ENCODE data around the gene APBA1. TPM values are rescaled to one million over a fixed set of nuclear protein-coding genes. Genes with fewer than 3 reads are reported as not detected.

APBA1 gene
- total and polyA plus RNA-seq, 2 donors (not counting 3 experiments of a cell fraction or from before 2014, with no cell fraction given), result 6.1 to 11.3 TPM

- DNase-seq (ENCODE audit: low read depth, low spot score), result peak; percentile 74
- H3K4me3 ChIP-seq (replicated peaks in 1 of 3; ENCODE audit: insufficient read depth in 1 of 3, low read depth in 1 of 3, low read length in 3 of 3), result no peak overlapping the region
- POLR2A ChIA-PET, result no interaction called here
These were observed 259.4 kb downstream of the APBA1 start for GRCh38 chr9:69412741-69413150.

More at GRCh38 chr9:69412741-69413150, 259.4 kb downstream of the APBA1 start:
- no peaks in the 10 kb centered on the region for H3K9me1 ChIP-seq (replicated peaks; ENCODE audit: control insufficient read depth, extremely low read depth, insufficient read depth, low read length)
- no peaks in the 10 kb centered on the region for H3K79me2 ChIP-seq (ENCODE audit: control insufficient read depth, insufficient read depth, low read length)
- H3K36me3 ChIP-seq (ENCODE audit: control insufficient read depth in 2 of 2, extremely low read depth in 1 of 2, insufficient read depth in 2 of 2, low read length in 2 of 2), result no peaks in the 10 kb centered on the region
- no peaks in the 10 kb centered on the region for H3K4me1 ChIP-seq (ENCODE audit: control insufficient read depth, extremely low read depth, insufficient read depth, low read length)
- peak overlapping the region; percentile 30 for H2AFZ ChIP-seq (ENCODE audit: low read depth, low read length)
- H3K27me3 ChIP-seq (ENCODE audit: control insufficient read depth in 2 of 2, insufficient read depth in 2 of 2, low read length in 2 of 2), result no peaks in the 10 kb centered on the region
- intact Hi-C loops (cut with micrococcal nuclease) (loop anchor here (2.0 to 5.0 kb wide), 3 partner anchors 190 to 700 kb away; no protein-coding TSS in a partner anchor), dilution Hi-C loops (cut with MboI; ENCODE audit: extremely low pct_ligation_motif_present, low sequenced_read_pairs) (no loop called here)
- CTCF ChIA-PET, result interaction anchor here (0.7 to 1.6 kb wide), 10 partner anchors 9 to 518 kb away, joined by 3 to 14 read pairs (median 4); no protein-coding TSS in a partner anchor
- no TSS peak for BruUV-seq (replicated peaks)
- H3K9ac ChIP-seq (replicated peaks; ENCODE audit: extremely low read depth, insufficient read depth, low read length), result no peak overlapping the region
- peak; percentile 90 for FAIRE-seq
- TF ChIP-seq MAX (IDR thresholded peaks at IDR 0.05; ENCODE audit: insufficient read depth, insufficient read length) (no peak), CTCF (IDR thresholded peaks at IDR 0.05; ENCODE audit: extremely low read depth in 1 of 2, insufficient read depth in 1 of 2, low read depth in 1 of 2, low read length in 2 of 2) (peak; percentile 79 to 81)
- no peaks in the 10 kb centered on the region for H3K9me3 ChIP-seq (replicated peaks; ENCODE audit: control insufficient read depth, insufficient read depth, low read length)
- no peak overlapping the region for H3K4me2 ChIP-seq (ENCODE audit: insufficient read depth, low read length)
- no peak overlapping the region for H3K27ac ChIP-seq (ENCODE audit: insufficient read depth, low read depth, low read length)
- no peaks in the 10 kb centered on the region for H4K20me1 ChIP-seq (replicated peaks; ENCODE audit: control insufficient read depth, extremely low read depth, insufficient read depth, low read length)
